ENCODE data around the gene SPOCK1. TPM values are rescaled to one million over a fixed set of nuclear protein-coding genes. Genes with fewer than 3 reads are reported as not detected.

The SPOCK1 gene
- total and polyA plus RNA-seq, 9 of the 15 experiments (the other 6 are each of a cell fraction or from before 2014, with no cell fraction given), result 0.01 to 0.35 (median 0.04) TPM; not detected in 6

- Histone ChIP-seq H3K27ac (ENCODE audit: extremely low read depth, low read depth, low read length) (no peak overlapping the region), H3K4me3 (no peak overlapping the region), H4K20me1 (replicated peaks; ENCODE audit: control insufficient read depth, insufficient read depth, low read length) (no peaks in the 10 kb centered on the region), H3K79me2 (ENCODE audit: control insufficient read depth, insufficient read depth, low read length) (no peaks in the 10 kb centered on the region), H2AFZ (ENCODE audit: low read depth, low read length) (no peak overlapping the region), H3K36me3 (ENCODE audit: control insufficient read depth, insufficient read depth, low read length) (no peaks in the 10 kb centered on the region), H3K9me1 (ENCODE audit: control insufficient read depth, insufficient read depth, low read length) (no peaks in the 10 kb centered on the region), H3K9me3 (replicated peaks; ENCODE audit: control insufficient read depth, insufficient read depth, low read depth, low read length) (no peaks in the 10 kb centered on the region), H3K27me3 (ENCODE audit: control insufficient read depth in 2 of 2, insufficient read depth in 2 of 2, low read length in 2 of 2) (no peaks in the 10 kb centered on the region), H3K4me1 (replicated peaks in 1 of 2; ENCODE audit: control insufficient read depth in 2 of 2, insufficient read depth in 2 of 2, low read length in 2 of 2) (no peaks in the 10 kb centered on the region), H3K9ac (ENCODE audit: insufficient read depth in 1 of 2, low read depth in 2 of 2, low read length in 2 of 2) (no peak overlapping the region), H3K4me2 (ENCODE audit: insufficient read depth, low read length) (no peak overlapping the region)
- TF ChIP-seq TAF9B (IDR thresholded peaks at IDR 0.05; ENCODE audit: partially characterized antibody), result no peak
- TF ChIP-seq ZNF184 (CRISPR knock-in tag; IDR thresholded peaks at IDR 0.05), result no peak
- no peak for TF ChIP-seq MECOM (CRISPR knock-in tag; IDR thresholded peaks at IDR 0.05)
- TF ChIP-seq BRF1 (IDR thresholded peaks at IDR 0.05; ENCODE audit: borderline replicate concordance, extremely low read depth, insufficient read length), result no peak
- TF ChIP-seq ZNF518B (CRISPR knock-in tag; IDR thresholded peaks at IDR 0.05), result no peak
- TF ChIP-seq ZNF282 (CRISPR knock-in tag; IDR thresholded peaks at IDR 0.05), result no peak
- no peak for TF ChIP-seq ZNF124 (CRISPR knock-in tag; IDR thresholded peaks at IDR 0.05)
- TF ChIP-seq TCF3 (CRISPR knock-in tag; IDR thresholded peaks at IDR 0.05), result no peak
- no peak for TF ChIP-seq MEIS2 (IDR thresholded peaks at IDR 0.05; ENCODE audit: partially characterized antibody)
- TF ChIP-seq STAT5B (CRISPR knock-in tag; IDR thresholded peaks at IDR 0.05), result no peak
- FAIRE-seq (no peak), ATAC-seq (no peak), DNase-seq (ENCODE audit: extremely low read depth in 1 of 4, low spot score in 3 of 4) (no peak)
- CTCF ChIA-PET (ENCODE audit: low intra/inter-chr PET ratio), result no interaction called here
- intact Hi-C loops (cut with micrococcal nuclease) (no loop called here), in situ Hi-C loops (cut with MboI) (no loop called here)
- WGBS (ENCODE audit: insufficient coverage, low coverage, missing lambda C conversion rate), result 4% methylated on average over 2 of the region's 2 CpGs
- POLR2A ChIA-PET, result no interaction called here
- no TSS peak for BruUV-seq (replicated peaks)
Observed at GRCh38 chr5:137415231-137415681, 83.9 kb downstream of the SPOCK1 start.
